GM12878 (cell line): ENCODE measurements around the gene TMBIM1. TPM values are rescaled to one million over a fixed set of nuclear protein-coding genes. Genes with fewer than 3 reads are reported as not detected.
A peak's percentile ranks its signal among the peaks of the same experiment; 100 is the strongest.

ENCODE experiments used
- ATAC-seq: fragments of 200-7000 bp; cut with Tn5 transposase; 3 replicates; pipeline ENCODE4 v1.9.1; 2020; ENCODE audit warnings: mild to moderate bottlenecking, moderate library complexity
- BruUV-seq: library from RNA; stranded (reverse); fragments of 400-500 nt; replicated peaks from 2 replicates; lab custom pipeline; 2021; lab: Mats Ljungman, UMichigan
- CTCF ChIA-PET: fragments of 300-600 bp; sonication (Branson Sonifier 250); formaldehyde crosslinking; extraction: SDS; loops from one replicate; lab custom pipeline; 2021; ENCODE audit warnings: inconsistent platforms; lab: Yijun Ruan, JAX
- POLR2A ChIA-PET: fragments of 350-600 bp; formaldehyde crosslinking; extraction: SDS; loops from one replicate; lab custom pipeline; 2021; ENCODE audit warnings: inconsistent platforms; lab: Charles Lee
- RAD21 ChIA-PET: fragments of 300-600 bp; sonication (Branson Sonifier 250); formaldehyde crosslinking; loops from one replicate; lab custom pipeline; 2023; ENCODE audit warnings: antibody characterized with exemption; ENCODE audit not compliant: unreplicated experiment; lab: Charles Lee
- SMC1A ChIA-PET: fragments of 300-600 bp; sonication (Branson Sonifier 250); formaldehyde crosslinking; loops from one replicate; lab custom pipeline; 2023; ENCODE audit not compliant: unreplicated experiment, uncharacterized antibody; lab: Charles Lee
- DNase-seq: peaks from one replicate; pipeline ENCODE4 v3.0.0-alpha.2; 2011; ENCODE audit warnings: low read depth, low spot score
- FAIRE-seq: peaks from 3 replicates; lab custom pipeline; 2011; peaks lifted over from hg19 to GRCh38; lab: Jason Lieb, UNC
- H2AFZ ChIP-seq: 2 replicates; pipeline ENCODE4 v1.6.0; 2011; ENCODE audit warnings: low read depth, low read length, control low read depth; ENCODE audit not compliant: control insufficient read depth
- H3K27ac ChIP-seq: 2 replicates; pipeline ENCODE4 v1.5.1; 2011; ENCODE audit warnings: control low read depth; ENCODE audit not compliant: control insufficient read depth, insufficient read depth
- H3K27me3 ChIP-seq, 2 experiments: replicated peaks in 1 of 2; 2 replicates each; pipeline versions ENCODE4 v1.6.0 to v1.6.1; 2011; ENCODE audit warnings: low read length in 1 of 2; ENCODE audit not compliant: control insufficient read depth in 2 of 2, insufficient read depth in 2 of 2
- H3K36me3 ChIP-seq, 2 experiments: 2 replicates each; pipeline ENCODE4 v1.5.1; 2011; ENCODE audit warnings: low read length in 1 of 2; ENCODE audit not compliant: control insufficient read depth in 2 of 2, insufficient read depth in 2 of 2
- H3K4me1 ChIP-seq: 2 replicates; pipeline ENCODE4 v1.6.1; 2011; ENCODE audit warnings: mild to moderate bottlenecking, low read length, moderate library complexity, mixed read lengths; ENCODE audit not compliant: control insufficient read depth, insufficient read depth
- H3K4me2 ChIP-seq: 2 replicates; pipeline ENCODE4 v1.6.0; 2011; ENCODE audit warnings: control low read depth; ENCODE audit not compliant: control insufficient read depth, insufficient read depth
- H3K4me3 ChIP-seq: fragments of 200-600 bp; sonication (generic); 2 replicates; pipeline ENCODE4 v1.5.1; 2016
- H3K79me2 ChIP-seq: 2 replicates; pipeline ENCODE4 v1.6.0; 2011; ENCODE audit warnings: low read length; ENCODE audit not compliant: control insufficient read depth, insufficient read depth
- H3K9ac ChIP-seq: 2 replicates; pipeline ENCODE4 v1.8.0; 2011; ENCODE audit warnings: low read length, control low read depth, mixed read lengths; ENCODE audit not compliant: control insufficient read depth, insufficient read depth
- H3K9me3 ChIP-seq: replicated peaks from 3 replicates; pipeline ENCODE4 v1.5.1; 2011; ENCODE audit warnings: mild to moderate bottlenecking, low read length; ENCODE audit not compliant: control insufficient read depth, insufficient read depth
- H4K20me1 ChIP-seq: 2 replicates; pipeline ENCODE4 v1.6.0; 2011; ENCODE audit not compliant: control insufficient read depth, insufficient read depth
- MTA2 ChIP-seq: fragments of 450-650 bp; IDR thresholded peaks from 2 replicates; pipeline ENCODE4 v1.6.1; 2016; ENCODE audit warnings: low read depth, mild to moderate bottlenecking, moderate library complexity
- NFIC ChIP-seq: IDR thresholded peaks from 2 replicates; pipeline ENCODE4 v1.6.1; 2012; ENCODE audit warnings: low read depth, mild to moderate bottlenecking, inconsistent platforms, low read length, moderate library complexity
- NR2C1 ChIP-seq: fragments of 450-650 bp; IDR thresholded peaks from 2 replicates; pipeline ENCODE4 v1.6.1; 2017; ENCODE audit warnings: antibody characterized with exemption, mild to moderate bottlenecking, moderate library complexity
- REST ChIP-seq: IDR thresholded peaks from 2 replicates; pipeline ENCODE4 v1.6.1; 2012; ENCODE audit warnings: mild to moderate bottlenecking, low read depth, low read length
- WRNIP1 ChIP-seq: IDR thresholded peaks from 2 replicates; pipeline ENCODE4 v1.6.1; 2011; ENCODE audit warnings: low read depth, low read length, improper control_type of control experiment, borderline replicate concordance
- WGBS: methylation state at CpG from one replicate; pipeline ENCODE4 v1.1.6; 2016; ENCODE audit warnings: low lambda C conversion rate; ENCODE audit not compliant: insufficient replicate concordance, insufficient coverage; ENCODE audit errors: missing lambda C conversion rate; 5-methylcytosine and 5-hydroxymethylcytosine counted together
- in situ Hi-C: fragments of 300-500 bp; cut with MboI; formaldehyde crosslinking; loops from 9 replicates; pipeline ENCODE4 v1.14.3; 2018; ENCODE audit warnings: mixed read lengths
- intact Hi-C: fragments of 100-400 bp; cut with micrococcal nuclease; formaldehyde crosslinking; loops from one replicate; pipeline ENCODE4 v1.14.2; 2022; ENCODE audit not compliant: unreplicated experiment
- polyA plus RNA-seq, 11 experiments: library from polyadenylated mRNA; depleted of rRNA in 4 of 11; unstranded in 6 of 11; stranded (reverse) in 5 of 11; fragments of >200 nt; fragmentation: Nextera tagmentation in 4 of 11; fragmentation: Illumina TruSeq in 1 of 11; extraction: Ambion mirVana in 4 of 11; extraction: Trizol in 1 of 11; gene quantifications; 1 replicate in 1 of 11; 2 replicates in 10 of 11; pipeline versions ENCODE4 v1.2.1 to v1.2.3, GENCODE V29; 2011 to 2016; ENCODE audit warnings: inconsistent platforms in 2 of 11, missing spikeins in 2 of 11, low read depth in 1 of 11
- total RNA-seq, 4 experiments: library from RNA; depleted of rRNA in 3 of 4; stranded (reverse); fragments of >200 nt in 3 of 4; fragmentation: Illumina TruSeq in 1 of 4; extraction: Trizol in 1 of 4; gene quantifications; 2 replicates each; pipeline versions ENCODE4 v1.2.1 to v1.2.3, GENCODE V29; 2013 to 2021
- TF ChIP-seq, protein P1 (sequence below): fragments of 450-650 bp; IDR thresholded peaks from 2 replicates; pipeline ENCODE4 v1.6.1; 2017; ENCODE audit warnings: mild to moderate bottlenecking, moderate library complexity
- TF ChIP-seq, protein P2 (sequence below): IDR thresholded peaks from 2 replicates; pipeline ENCODE4 v1.6.1; 2011; ENCODE audit warnings: low read depth, low read length, improper control_type of control experiment, borderline replicate concordance
- TF ChIP-seq, protein P3 (sequence below): fragments of 450-650 bp; IDR thresholded peaks from 2 replicates; pipeline ENCODE4 v1.6.1; 2018; ENCODE audit warnings: mild to moderate bottlenecking, low read depth, moderate library complexity; ENCODE audit not compliant: partially characterized antibody

TMBIM1 gene
- total and polyA plus RNA-seq, 10 of the 15 experiments (the other 5 are each of a cell fraction or from before 2014, with no cell fraction given), result 6.1 to 38.3 (median 26.2) TPM

GRCh38 chr2:218244204-218244603 lies 48.1 kb downstream of the TMBIM1 start:
- intact Hi-C loops, result loop anchor here (5.0 kb wide), 1 partner anchor 57 kb away; no protein-coding TSS in a partner anchor
- H3K4me3 ChIP-seq, result no peak overlapping the region
- POLR2A ChIA-PET, result interaction anchor here (1.4 to 1.7 kb wide), 2 partner anchors 9 to 28 kb away, joined by 3 to 4 read pairs; partner anchors contain the start of gene ARPC2
- DNase-seq (no peak), ATAC-seq (no peak), FAIRE-seq (no peak)
- CTCF ChIA-PET, result interaction anchor here (2.1 kb wide), 1 partner anchor 13 kb away, joined by 10 read pairs; no protein-coding TSS in a partner anchor
- RAD21 ChIA-PET, result interaction anchor here (0.5 kb wide), 1 partner anchor 1003 kb away, joined by 3 read pairs; no protein-coding TSS in a partner anchor
- no peaks in the 10 kb centered on the region for H3K9me3 ChIP-seq
- H3K27me3 ChIP-seq, result no peaks in the 10 kb centered on the region
- H2AFZ ChIP-seq, result no peak overlapping the region
- no peak overlapping the region for H3K4me2 ChIP-seq
- SMC1A ChIA-PET, result interaction anchor here (0.7 to 1.5 kb wide), 2 partner anchors 10 to 80 kb away, joined by 3 to 4 read pairs; no protein-coding TSS in a partner anchor
- no peaks in the 10 kb centered on the region for H3K79me2 ChIP-seq
- in situ Hi-C loops, result no loop called here
- TF ChIP-seq NFIC, result no peak
- TF ChIP-seq, protein P1, sequence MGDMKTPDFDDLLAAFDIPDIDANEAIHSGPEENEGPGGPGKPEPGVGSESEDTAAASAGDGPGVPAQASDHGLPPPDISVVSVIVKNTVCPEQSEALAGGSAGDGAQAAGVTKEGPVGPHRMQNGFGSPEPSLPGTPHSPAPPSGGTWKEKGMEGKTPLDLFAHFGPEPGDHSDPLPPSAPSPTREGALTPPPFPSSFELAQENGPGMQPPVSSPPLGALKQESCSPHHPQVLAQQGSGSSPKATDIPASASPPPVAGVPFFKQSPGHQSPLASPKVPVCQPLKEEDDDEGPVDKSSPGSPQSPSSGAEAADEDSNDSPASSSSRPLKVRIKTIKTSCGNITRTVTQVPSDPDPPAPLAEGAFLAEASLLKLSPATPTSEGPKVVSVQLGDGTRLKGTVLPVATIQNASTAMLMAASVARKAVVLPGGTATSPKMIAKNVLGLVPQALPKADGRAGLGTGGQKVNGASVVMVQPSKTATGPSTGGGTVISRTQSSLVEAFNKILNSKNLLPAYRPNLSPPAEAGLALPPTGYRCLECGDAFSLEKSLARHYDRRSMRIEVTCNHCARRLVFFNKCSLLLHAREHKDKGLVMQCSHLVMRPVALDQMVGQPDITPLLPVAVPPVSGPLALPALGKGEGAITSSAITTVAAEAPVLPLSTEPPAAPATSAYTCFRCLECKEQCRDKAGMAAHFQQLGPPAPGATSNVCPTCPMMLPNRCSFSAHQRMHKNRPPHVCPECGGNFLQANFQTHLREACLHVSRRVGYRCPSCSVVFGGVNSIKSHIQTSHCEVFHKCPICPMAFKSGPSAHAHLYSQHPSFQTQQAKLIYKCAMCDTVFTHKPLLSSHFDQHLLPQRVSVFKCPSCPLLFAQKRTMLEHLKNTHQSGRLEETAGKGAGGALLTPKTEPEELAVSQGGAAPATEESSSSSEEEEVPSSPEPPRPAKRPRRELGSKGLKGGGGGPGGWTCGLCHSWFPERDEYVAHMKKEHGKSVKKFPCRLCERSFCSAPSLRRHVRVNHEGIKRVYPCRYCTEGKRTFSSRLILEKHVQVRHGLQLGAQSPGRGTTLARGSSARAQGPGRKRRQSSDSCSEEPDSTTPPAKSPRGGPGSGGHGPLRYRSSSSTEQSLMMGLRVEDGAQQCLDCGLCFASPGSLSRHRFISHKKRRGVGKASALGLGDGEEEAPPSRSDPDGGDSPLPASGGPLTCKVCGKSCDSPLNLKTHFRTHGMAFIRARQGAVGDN, result no peak
- TF ChIP-seq, protein P2, sequence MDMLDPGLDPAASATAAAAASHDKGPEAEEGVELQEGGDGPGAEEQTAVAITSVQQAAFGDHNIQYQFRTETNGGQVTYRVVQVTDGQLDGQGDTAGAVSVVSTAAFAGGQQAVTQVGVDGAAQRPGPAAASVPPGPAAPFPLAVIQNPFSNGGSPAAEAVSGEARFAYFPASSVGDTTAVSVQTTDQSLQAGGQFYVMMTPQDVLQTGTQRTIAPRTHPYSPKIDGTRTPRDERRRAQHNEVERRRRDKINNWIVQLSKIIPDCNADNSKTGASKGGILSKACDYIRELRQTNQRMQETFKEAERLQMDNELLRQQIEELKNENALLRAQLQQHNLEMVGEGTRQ, result no peak
- TF ChIP-seq, protein P3, sequence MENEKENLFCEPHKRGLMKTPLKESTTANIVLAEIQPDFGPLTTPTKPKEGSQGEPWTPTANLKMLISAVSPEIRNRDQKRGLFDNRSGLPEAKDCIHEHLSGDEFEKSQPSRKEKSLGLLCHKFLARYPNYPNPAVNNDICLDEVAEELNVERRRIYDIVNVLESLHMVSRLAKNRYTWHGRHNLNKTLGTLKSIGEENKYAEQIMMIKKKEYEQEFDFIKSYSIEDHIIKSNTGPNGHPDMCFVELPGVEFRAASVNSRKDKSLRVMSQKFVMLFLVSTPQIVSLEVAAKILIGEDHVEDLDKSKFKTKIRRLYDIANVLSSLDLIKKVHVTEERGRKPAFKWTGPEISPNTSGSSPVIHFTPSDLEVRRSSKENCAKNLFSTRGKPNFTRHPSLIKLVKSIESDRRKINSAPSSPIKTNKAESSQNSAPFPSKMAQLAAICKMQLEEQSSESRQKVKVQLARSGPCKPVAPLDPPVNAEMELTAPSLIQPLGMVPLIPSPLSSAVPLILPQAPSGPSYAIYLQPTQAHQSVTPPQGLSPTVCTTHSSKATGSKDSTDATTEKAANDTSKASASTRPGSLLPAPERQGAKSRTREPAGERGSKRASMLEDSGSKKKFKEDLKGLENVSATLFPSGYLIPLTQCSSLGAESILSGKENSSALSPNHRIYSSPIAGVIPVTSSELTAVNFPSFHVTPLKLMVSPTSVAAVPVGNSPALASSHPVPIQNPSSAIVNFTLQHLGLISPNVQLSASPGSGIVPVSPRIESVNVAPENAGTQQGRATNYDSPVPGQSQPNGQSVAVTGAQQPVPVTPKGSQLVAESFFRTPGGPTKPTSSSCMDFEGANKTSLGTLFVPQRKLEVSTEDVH, result no peak
- no peak for TF ChIP-seq REST
- no peak for TF ChIP-seq NR2C1
- TF ChIP-seq MTA2, result no peak
- TF ChIP-seq WRNIP1, result no peak
- H3K36me3 ChIP-seq, result peaks cover 35 to 65% of the 10 kb centered on the region in 2 experiments
- 100% methylated on average over 1 of the region's 1 CpG for WGBS
- TSS peak; percentile 23 for BruUV-seq
- no peak overlapping the region for H3K9ac ChIP-seq
- H4K20me1 ChIP-seq, result no peaks in the 10 kb centered on the region; the same call in 1 of the 2 replicates
- H3K27ac ChIP-seq, result no peak overlapping the region
- H3K4me1 ChIP-seq, result no peaks in the 10 kb centered on the region
